H9 (cell line): Measurements from ENCODE around the gene ZC3H18. TPM values are rescaled to one million over a fixed set of nuclear protein-coding genes. Genes with fewer than 3 reads are reported as not detected.
A peak's percentile ranks its signal among the peaks of the same experiment; 100 is the strongest.

Experiments used
- DNase-seq: peaks from one replicate; pipeline ENCODE4 v3.0.0-alpha.2; 2017
- H2AFZ ChIP-seq: one replicate; pipeline ENCODE4 v1.6.1; 2013; ENCODE audit warnings: mild to moderate bottlenecking, low read length, control low read depth, moderate library complexity
- H2AK5ac ChIP-seq: 2 replicates; pipeline ENCODE4 v1.6.1; 2013; ENCODE audit warnings: low read length, control low read depth, mixed read lengths; ENCODE audit not compliant: insufficient read length
- H2BK120ac ChIP-seq: one replicate; pipeline ENCODE4 v1.6.1; 2013; ENCODE audit warnings: low read depth, mild to moderate bottlenecking, low read length, control low read depth, inconsistent platforms; ENCODE audit not compliant: poor library complexity, severe bottlenecking
- H2BK12ac ChIP-seq: 2 replicates; pipeline ENCODE4 v1.6.1; 2013; ENCODE audit warnings: low read length, control low read depth, mixed read lengths, low read depth; ENCODE audit not compliant: insufficient read length
- H2BK15ac ChIP-seq: 2 replicates; pipeline ENCODE4 v1.6.1; 2013; ENCODE audit warnings: low read depth, low read length, control low read depth
- H2BK20ac ChIP-seq: one replicate; pipeline ENCODE4 v1.6.1; 2013; ENCODE audit warnings: low read depth, mild to moderate bottlenecking, low read length, control low read depth, inconsistent platforms; ENCODE audit not compliant: poor library complexity, severe bottlenecking
- H2BK5ac ChIP-seq: 2 replicates; pipeline ENCODE4 v1.6.1; 2013; ENCODE audit warnings: low read length, control low read depth, mixed read lengths; ENCODE audit not compliant: insufficient read length
- H3K14ac ChIP-seq: 2 replicates; pipeline ENCODE4 v1.6.1; 2013; ENCODE audit warnings: low read length, control low read depth; ENCODE audit not compliant: insufficient read depth
- H3K18ac ChIP-seq: 2 replicates; pipeline ENCODE4 v1.6.1; 2013; ENCODE audit warnings: low read depth, mild to moderate bottlenecking, mixed read lengths, low read length, control low read depth; ENCODE audit not compliant: insufficient read length
- H3K23ac ChIP-seq: 2 replicates; pipeline ENCODE4 v1.6.1; 2013; ENCODE audit warnings: low read length, control low read depth, mixed read lengths, low read depth; ENCODE audit not compliant: insufficient read length
- H3K23me2 ChIP-seq: 2 replicates; pipeline ENCODE4 v1.6.1; 2013; ENCODE audit warnings: low read depth, mild to moderate bottlenecking, mixed read lengths, low read length, control low read depth; ENCODE audit not compliant: insufficient read length, poor library complexity, severe bottlenecking
- H3K27ac ChIP-seq: 2 replicates; pipeline ENCODE4 v1.5.1; 2013; ENCODE audit warnings: low read length, control low read depth, mixed read lengths, low read depth; ENCODE audit not compliant: insufficient read length
- H3K27me3 ChIP-seq: 2 replicates; pipeline ENCODE4 v1.6.1; 2013; ENCODE audit warnings: low read length, control low read depth, inconsistent platforms; ENCODE audit not compliant: insufficient read depth
- H3K4ac ChIP-seq: 2 replicates; pipeline ENCODE4 v1.6.1; 2013; ENCODE audit warnings: low read depth, mild to moderate bottlenecking, control low read depth, inconsistent platforms, low read length, moderate library complexity
- H3K4me1 ChIP-seq: 2 replicates; pipeline ENCODE4 v1.6.1; 2013; ENCODE audit warnings: low read length, control low read depth, inconsistent platforms; ENCODE audit not compliant: insufficient read depth
- H3K4me2 ChIP-seq: 2 replicates; pipeline ENCODE4 v1.6.1; 2013; ENCODE audit warnings: low read length, control low read depth, mixed read lengths; ENCODE audit not compliant: insufficient read length, insufficient read depth
- H3K56ac ChIP-seq: 2 replicates; pipeline ENCODE4 v1.6.1; 2013; ENCODE audit warnings: low read depth, mild to moderate bottlenecking, mixed read lengths, low read length, control low read depth; ENCODE audit not compliant: insufficient read length
- H3K79me1 ChIP-seq: 2 replicates; pipeline ENCODE4 v1.6.1; 2013; ENCODE audit warnings: low read depth, mild to moderate bottlenecking, moderate library complexity, low read length, control low read depth, inconsistent platforms; ENCODE audit not compliant: insufficient read depth, poor library complexity, severe bottlenecking
- H3K79me2 ChIP-seq: 2 replicates; pipeline ENCODE4 v1.6.1; 2013; ENCODE audit warnings: low read length, control low read depth, inconsistent platforms; ENCODE audit not compliant: insufficient read depth
- H3K9ac ChIP-seq: 2 replicates; pipeline ENCODE4 v1.6.1; 2013; ENCODE audit warnings: low read length, control low read depth, mixed read lengths; ENCODE audit not compliant: insufficient read length; ENCODE audit errors: extremely low read depth
- H3K9me3 ChIP-seq: one replicate; pipeline ENCODE4 v1.6.1; 2013; ENCODE audit warnings: low read depth, low read length, inconsistent platforms; ENCODE audit not compliant: control insufficient read depth
- H3T11ph ChIP-seq: one replicate; pipeline ENCODE4 v1.6.1; 2013; ENCODE audit warnings: mild to moderate bottlenecking, low read length, control low read depth, inconsistent platforms
- H4K20me1 ChIP-seq: one replicate; pipeline ENCODE4 v1.6.1; 2013; ENCODE audit not compliant: control insufficient read depth, insufficient read length, insufficient read depth
- H4K5ac ChIP-seq: 2 replicates; pipeline ENCODE4 v1.6.1; 2013; ENCODE audit warnings: low read depth, mild to moderate bottlenecking, mixed read lengths, low read length, control low read depth; ENCODE audit not compliant: insufficient read length
- H4K8ac ChIP-seq: replicated peaks from 2 replicates; pipeline ENCODE4 v1.6.1; 2013; ENCODE audit warnings: low read length, control low read depth, mixed read lengths, low read depth; ENCODE audit not compliant: insufficient read length
- H4K91ac ChIP-seq: 2 replicates; pipeline ENCODE4 v1.6.1; 2013; ENCODE audit warnings: low read depth, mild to moderate bottlenecking, moderate library complexity, mixed read lengths, low read length, control low read depth; ENCODE audit not compliant: insufficient read length
- H3K27ac Mint-ChIP-seq, 3 experiments: 2 replicates in 2 of 3; 3 replicates in 1 of 3; pipeline ENCODE4 v1.8.0; 2020 to 2021; ENCODE audit warnings: mixed read lengths in 3 of 3, mild to moderate bottlenecking in 1 of 3, moderate library complexity in 1 of 3
- H3K27me3 Mint-ChIP-seq: 2 replicates; pipeline ENCODE4 v1.8.0; 2021; ENCODE audit warnings: low read depth, mild to moderate bottlenecking, moderate library complexity, mixed read lengths
- H3K36me3 Mint-ChIP-seq, 3 experiments: 2 replicates in 2 of 3; 3 replicates in 1 of 3; pipeline ENCODE4 v1.8.0; 2020 to 2021; ENCODE audit warnings: low read depth in 3 of 3, mixed read lengths in 3 of 3; ENCODE audit not compliant: insufficient read depth in 1 of 3
- H3K4me1 Mint-ChIP-seq, 2 experiments: 2 replicates each; pipeline ENCODE4 v1.8.0; 2020; ENCODE audit warnings: mixed read lengths in 2 of 2
- H3K4me3 Mint-ChIP-seq, 2 experiments: 2 replicates in 1 of 2; 3 replicates in 1 of 2; pipeline ENCODE4 v1.8.0; 2020 to 2021; ENCODE audit warnings: mild to moderate bottlenecking in 2 of 2, mixed read lengths in 2 of 2, moderate library complexity in 1 of 2
- H3K9me3 Mint-ChIP-seq, 2 experiments: 2 replicates in 1 of 2; 3 replicates in 1 of 2; pipeline ENCODE4 v1.8.0; 2020; ENCODE audit warnings: mild to moderate bottlenecking in 2 of 2, mixed read lengths in 2 of 2, moderate library complexity in 1 of 2
- WGBS: extraction: QIAGEN DNeasy Blood & Tissue Kit; methylation state at CpG from one replicate; pipeline ENCODE4 v1.1.7; 2013; ENCODE audit warnings: missing lambda C conversion rate, low lambda C conversion rate, mixed read lengths; ENCODE audit not compliant: insufficient read length; ENCODE audit errors: extremely low coverage; 5-methylcytosine and 5-hydroxymethylcytosine counted together
- total RNA-seq: library from RNA; stranded (reverse); gene quantifications from 2 replicates; pipeline ENCODE4 v1.2.1, GENCODE V29; 2021
- TF ChIP-seq, protein P1 (sequence below): fragments of 200-600 bp; sonication (generic); conservative IDR thresholded peaks from 3 replicates; pipeline ENCODE4 v1.8.0; 2021; ENCODE audit warnings: antibody characterized with exemption, mild to moderate bottlenecking

The ZC3H18 gene
- total RNA-seq, 1 experiment from 2014 or later, result 69.7 TPM

DNA sequence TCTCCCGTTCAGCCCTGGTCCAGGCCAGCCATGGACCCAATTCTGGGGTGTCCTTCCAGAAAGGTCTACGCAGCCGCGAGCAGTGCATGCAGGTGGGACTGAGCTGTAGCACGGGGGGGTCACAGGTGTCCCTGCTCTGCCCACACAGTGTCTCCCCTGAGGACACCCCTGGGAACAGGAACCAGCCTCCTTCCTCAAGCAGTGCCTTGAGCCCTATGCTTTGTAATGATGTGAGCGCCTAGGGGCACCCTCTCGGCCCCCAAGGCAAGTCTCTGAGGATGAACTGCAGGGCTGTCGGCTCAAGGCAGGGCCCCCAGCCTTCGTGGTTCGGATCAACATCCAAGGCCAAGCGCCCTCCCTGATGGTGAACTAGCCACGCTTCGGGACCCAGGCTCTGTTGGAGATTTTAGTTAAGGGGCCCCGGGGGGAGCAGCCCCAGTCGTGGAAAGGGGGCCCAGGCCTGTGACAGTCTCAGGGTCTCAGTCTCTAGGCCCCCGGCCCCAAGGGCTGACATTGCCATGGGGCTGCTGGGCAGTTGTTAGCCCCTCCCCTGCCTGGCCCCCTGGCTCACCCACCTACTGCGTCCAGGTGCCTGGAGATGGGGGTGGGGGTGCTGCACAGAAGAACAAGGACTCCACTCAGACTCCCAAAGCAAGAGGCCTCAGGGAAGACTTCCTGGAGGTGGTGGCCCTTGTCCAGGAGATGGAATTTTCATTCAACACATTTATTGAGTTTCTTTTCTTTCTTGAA, 70.5 kb downstream of the ZC3H18 start:
- H4K8ac ChIP-seq, result no peak overlapping the region
- no peak overlapping the region for H2BK5ac ChIP-seq
- no CpG with 5 or more reads among the region's 17 CpGs for WGBS
- H2BK120ac ChIP-seq, result no peak overlapping the region
- H2BK20ac ChIP-seq, result no peak overlapping the region
- H2BK15ac ChIP-seq, result no peak overlapping the region
- no peak overlapping the region for H2AK5ac ChIP-seq
- Mint-ChIP-seq H3K4me1 (peaks cover 22 to 29% of the 10 kb centered on the region in 2 experiments), H3K36me3 (peaks cover 5 to 17% (median 15%) of the 10 kb centered on the region in 3 experiments; a peak in 6 of 7 replicates), H3K4me3 (no peak overlapping the region), H3K27ac (peak overlapping the region in 1 of 3 experiments; percentile 6; a peak in 1 of 7 replicates), H3K9me3 (no peaks in the 10 kb centered on the region), H3K27me3 (peaks cover 26% of the 10 kb centered on the region)
- H3K9me3 ChIP-seq, result no peaks in the 10 kb centered on the region
- H3K9ac ChIP-seq, result no peak overlapping the region
- H3K79me2 ChIP-seq, result no peaks in the 10 kb centered on the region
- 0 out of 2 replicates have a peak overlapping the region, but pooled peaks have one; percentile 23 for H3K14ac ChIP-seq
- no peak overlapping the region for H3T11ph ChIP-seq
- H3K18ac ChIP-seq, result no peak overlapping the region
- peaks cover 4% of the 10 kb centered on the region; the same call in 1 of the 2 replicates for H3K4me1 ChIP-seq
- no peaks in the 10 kb centered on the region for H3K79me1 ChIP-seq
- H3K23me2 ChIP-seq, result no peaks in the 10 kb centered on the region
- no peak overlapping the region for H3K56ac ChIP-seq
- no peak overlapping the region for H2AFZ ChIP-seq
- no peak overlapping the region for H4K5ac ChIP-seq
- DNase-seq, result no peak
- no peak overlapping the region for H3K4me2 ChIP-seq
- no peaks in the 10 kb centered on the region for H3K27me3 ChIP-seq
- no peaks in the 10 kb centered on the region for H4K20me1 ChIP-seq
- H3K27ac ChIP-seq, result no peak overlapping the region
- TF ChIP-seq, protein P1, sequence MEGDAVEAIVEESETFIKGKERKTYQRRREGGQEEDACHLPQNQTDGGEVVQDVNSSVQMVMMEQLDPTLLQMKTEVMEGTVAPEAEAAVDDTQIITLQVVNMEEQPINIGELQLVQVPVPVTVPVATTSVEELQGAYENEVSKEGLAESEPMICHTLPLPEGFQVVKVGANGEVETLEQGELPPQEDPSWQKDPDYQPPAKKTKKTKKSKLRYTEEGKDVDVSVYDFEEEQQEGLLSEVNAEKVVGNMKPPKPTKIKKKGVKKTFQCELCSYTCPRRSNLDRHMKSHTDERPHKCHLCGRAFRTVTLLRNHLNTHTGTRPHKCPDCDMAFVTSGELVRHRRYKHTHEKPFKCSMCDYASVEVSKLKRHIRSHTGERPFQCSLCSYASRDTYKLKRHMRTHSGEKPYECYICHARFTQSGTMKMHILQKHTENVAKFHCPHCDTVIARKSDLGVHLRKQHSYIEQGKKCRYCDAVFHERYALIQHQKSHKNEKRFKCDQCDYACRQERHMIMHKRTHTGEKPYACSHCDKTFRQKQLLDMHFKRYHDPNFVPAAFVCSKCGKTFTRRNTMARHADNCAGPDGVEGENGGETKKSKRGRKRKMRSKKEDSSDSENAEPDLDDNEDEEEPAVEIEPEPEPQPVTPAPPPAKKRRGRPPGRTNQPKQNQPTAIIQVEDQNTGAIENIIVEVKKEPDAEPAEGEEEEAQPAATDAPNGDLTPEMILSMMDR, result no peak
- no peak overlapping the region for H3K4ac ChIP-seq
- H4K91ac ChIP-seq, result no peak overlapping the region
- H3K23ac ChIP-seq, result no peak overlapping the region
- no peak overlapping the region for H2BK12ac ChIP-seq
